Subcutaneous preadipocyte (primary cell): ENCODE results near the gene RAB33A. TPM values are rescaled to one million over a fixed set of nuclear protein-coding genes. Genes with fewer than 3 reads are reported as not detected.

Experiments
- total RNA-seq: library from RNA; depleted of rRNA; stranded (reverse); fragments of >200 nt; gene quantifications from 2 replicates; pipeline ENCODE4 v1.2.3, GENCODE V29; 2012

The RAB33A gene
- 0.37 and 0.39 TPM in 2 replicates for total RNA-seq

DNA sequence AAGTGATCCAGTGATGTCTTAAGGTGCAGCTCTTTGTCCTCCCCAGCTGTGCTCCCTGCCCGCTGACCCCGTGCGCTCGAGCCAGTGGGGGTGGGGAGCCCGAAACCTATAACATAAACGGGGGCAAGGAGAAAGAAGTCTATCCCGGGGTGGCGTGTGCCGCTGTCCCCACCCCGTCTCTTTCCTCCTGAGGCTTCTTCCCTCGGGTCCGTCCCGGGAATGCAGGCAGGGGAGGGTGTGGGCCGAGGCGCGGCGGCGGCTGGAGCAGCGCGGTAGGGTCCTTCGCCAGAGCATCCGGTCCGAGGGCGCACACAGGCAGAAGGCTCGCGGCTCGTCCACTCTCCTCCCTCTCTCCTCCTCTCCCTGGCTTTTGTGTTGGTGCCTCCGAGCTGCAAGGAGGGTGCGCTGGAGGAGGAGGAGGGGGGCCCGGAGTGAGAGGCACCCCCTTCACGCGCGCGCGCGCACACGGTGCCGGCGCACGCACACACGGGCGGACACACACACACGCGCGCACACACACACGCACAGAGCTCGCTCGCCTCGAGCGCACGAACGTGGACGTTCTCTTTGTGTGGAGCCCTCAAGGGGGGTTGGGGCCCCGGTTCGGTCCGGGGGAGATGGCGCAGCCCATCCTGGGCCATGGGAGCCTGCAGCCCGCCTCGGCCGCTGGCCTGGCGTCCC lies at the start of gene RAB33A:
Gene RAB33A (plus strand): TSS at position 517 of the 681 bp plus-strand sequence. CDS start 101 bp downstream, at position 618.

DNA sequence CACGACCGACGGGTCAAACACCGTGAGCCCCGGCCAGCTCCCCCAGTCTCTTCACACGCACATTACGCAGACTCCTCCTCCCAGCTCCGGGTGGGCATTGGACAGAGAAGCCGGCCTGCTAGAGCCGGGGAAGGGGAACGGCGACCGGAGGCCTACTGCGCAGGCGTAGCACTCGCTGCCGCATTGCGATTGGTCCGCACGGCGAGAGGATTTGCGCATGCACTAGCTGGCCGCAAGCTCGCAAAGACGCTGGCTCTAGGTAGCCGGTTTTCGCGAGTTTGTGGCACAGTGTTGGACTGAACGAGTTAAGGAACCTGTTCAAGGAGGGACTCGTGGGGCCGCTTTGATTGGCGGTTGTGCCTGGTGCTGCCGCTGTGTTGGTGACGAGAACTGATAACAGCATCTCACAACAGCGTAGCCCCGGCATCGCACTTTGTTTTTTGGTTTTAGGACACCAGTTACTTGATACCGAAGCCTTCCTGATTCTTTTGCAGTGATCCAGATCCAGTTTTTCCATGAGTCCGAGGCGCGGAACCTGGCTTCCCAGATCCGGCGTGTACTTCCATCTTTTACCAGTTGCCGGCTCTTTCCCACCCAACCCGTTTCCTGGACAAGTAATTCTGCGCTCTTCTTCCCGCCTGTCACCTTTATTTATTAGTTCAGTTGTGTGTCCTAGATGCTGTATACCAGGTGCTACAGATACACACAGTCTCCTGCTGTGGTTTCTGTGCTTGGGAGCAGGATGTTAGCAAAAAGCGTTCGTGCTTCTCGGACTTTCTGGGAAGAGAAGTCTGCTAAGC lies 5.9 kb upstream of the RAB33A start, which contains the start of gene AIFM1:
Gene AIFM1 (minus strand): TSS at position 139 of the 800 bp plus-strand sequence. CDS start 185 bp downstream, outside the sequence.

Other genes with a start within 250 kb of the RAB33A start
- 1.6 and 1.8 TPM in 2 replicates for gene BCORL1, start 189.3 kb upstream of the RAB33A start, total RNA-seq
- gene ELF4, start 61.5 kb upstream of the RAB33A start, total RNA-seq, result 9.2 and 13.7 TPM in 2 replicates
- 15.1 and 16.8 TPM in 2 replicates for gene AIFM1, start 6.1 kb upstream of the RAB33A start, total RNA-seq
- gene ZNF280C, start 96.9 kb downstream of the RAB33A start, total RNA-seq, result 5.9 and 8.6 TPM in 2 replicates
- gene SLC25A14, start 168.0 kb downstream of the RAB33A start, total RNA-seq, result 6.5 and 8.1 TPM in 2 replicates
- gene GPR119, start 213.7 kb downstream of the RAB33A start, total RNA-seq, result not detected in 2 replicates
- 19.4 and 20.6 TPM in 2 replicates for gene RBMX2, start 230.0 kb downstream of the RAB33A start, total RNA-seq